ENCODE measurements around the gene POLR2F.
A peak's percentile ranks its signal among the peaks of the same experiment; 100 is the strongest.

POLR2F gene

GRCh38 chr22:37982938-37983859 lies 29.7 kb downstream of the POLR2F start:
- DNase-seq: no peak

- DNase-seq: no peak
Observed at GRCh38 chr22:37983860-37984791, 30.6 kb downstream of the POLR2F start, which contains the start of gene SOX10. Gene SOX10, minus strand, starts transcription at chr22:37984555. Its CDS starts 771 bp downstream, at chr22:37983784.

GRCh38 chr22:37985050-37985585 lies 31.6 kb downstream of the POLR2F start:
- no peak for DNase-seq

- DNase-seq: no peak
Observed at GRCh38 chr22:37985751-37986281, 32.3 kb downstream of the POLR2F start.

- no peak for DNase-seq
Observed at GRCh38 chr22:37986371-37986770, 32.9 kb downstream of the POLR2F start.

- DNase-seq: no peak
Observed at GRCh38 chr22:37989146-37990045, 35.9 kb downstream of the POLR2F start.

GRCh38 chr22:37990301-37990700 lies 36.8 kb downstream of the POLR2F start:
- no peak for DNase-seq

- no peak for DNase-seq
Observed at GRCh38 chr22:37990862-37991261, 37.4 kb downstream of the POLR2F start.

- DNase-seq: no peak
Observed at GRCh38 chr22:37991731-37992442, 38.4 kb downstream of the POLR2F start.

GRCh38 chr22:37994049-37994448 lies 40.5 kb downstream of the POLR2F start:
- no peak for DNase-seq

GRCh38 chr22:37994982-37995381 lies 41.5 kb downstream of the POLR2F start:
- no peak for DNase-seq

GRCh38 chr22:37995460-37995859 lies 42.0 kb downstream of the POLR2F start:
- DNase-seq: no peak

- peak; percentile 45 for DNase-seq
Observed at GRCh38 chr22:37996079-37996478, 42.6 kb downstream of the POLR2F start.

- DNase-seq: peak; percentile 23
Observed at GRCh38 chr22:37996515-37997246, 43.2 kb downstream of the POLR2F start.

GRCh38 chr22:37998543-37998942 lies 45.0 kb downstream of the POLR2F start:
- DNase-seq: no peak

- DNase-seq: peak; percentile 16
Observed at GRCh38 chr22:37999236-37999635, 45.7 kb downstream of the POLR2F start.

GRCh38 chr22:37999640-38000272 lies 46.3 kb downstream of the POLR2F start:
- peak; percentile 82 for DNase-seq

- no peak for DNase-seq
Observed at GRCh38 chr22:38005943-38006342, 52.4 kb downstream of the POLR2F start.

GRCh38 chr22:38006906-38007305 lies 53.4 kb downstream of the POLR2F start:
- DNase-seq: no peak

All from hematopoietic multipotent progenitor cell treated with erythropoietin and hydrocortisone succinate and interleukin-3 and kit ligand, for 8 days (in vitro differentiated cells).